Panc1 (cell line): Measurements from ENCODE around the gene MTF2. TPM values are rescaled to one million over a fixed set of nuclear protein-coding genes. Genes with fewer than 3 reads are reported as not detected.

Source experiments
- ATAC-seq: fragments of 200-7000 bp; cut with Tn5 transposase; 2 replicates; pipeline ENCODE4 v1.9.1; 2020; ENCODE audit warnings: mild to moderate bottlenecking, moderate library complexity
- BruUV-seq: library from RNA; stranded (reverse); fragments of 400-500 nt; replicated peaks from 2 replicates; lab custom pipeline; 2021; lab: Mats Ljungman, UMichigan
- CTCF ChIA-PET: fragments of 300-600 bp; sonication (Branson Sonifier 250); formaldehyde crosslinking; loops from one replicate; lab custom pipeline; 2022; ENCODE audit warnings: antibody characterized with exemption; lab: Charles Lee
- POLR2A ChIA-PET: fragments of 300-600 bp; sonication (Branson Sonifier 250); formaldehyde crosslinking; loops from one replicate; lab custom pipeline; 2022; ENCODE audit warnings: antibody characterized with exemption; lab: Charles Lee
- DNase-seq: peaks from one replicate; pipeline ENCODE4 v3.0.0-alpha.2; 2010; ENCODE audit warnings: low read depth, low spot score
- H3K27ac ChIP-seq: 2 replicates; pipeline ENCODE4 v1.5.1; 2011; ENCODE audit warnings: mild to moderate bottlenecking, low read length, inconsistent platforms
- H3K27me3 ChIP-seq: fragments of 200-500 bp; sonication (Bioruptor generic); 2 replicates; pipeline ENCODE4 v1.6.0; 2014; ENCODE audit warnings: low read length, inconsistent platforms; ENCODE audit not compliant: control insufficient read depth, insufficient read depth
- H3K36me3 ChIP-seq: fragments of 200-500 bp; sonication (Bioruptor generic); 2 replicates; pipeline ENCODE4 v1.5.1; 2014; ENCODE audit warnings: inconsistent platforms, mild to moderate bottlenecking, low read length, moderate library complexity; ENCODE audit not compliant: control insufficient read depth, insufficient read depth
- H3K4me1 ChIP-seq: 2 replicates; pipeline ENCODE4 v1.5.1; 2011; ENCODE audit warnings: inconsistent platforms, mild to moderate bottlenecking, low read length, moderate library complexity; ENCODE audit not compliant: control insufficient read depth, insufficient read depth
- H3K4me3 ChIP-seq, 2 experiments: 2 replicates each; pipeline ENCODE4 v1.5.1; 2011 to 2012; ENCODE audit warnings: low read depth in 2 of 2, low read length in 2 of 2, mild to moderate bottlenecking in 2 of 2, inconsistent platforms in 1 of 2, moderate library complexity in 1 of 2
- H3K9me3 ChIP-seq: fragments of 200-500 bp; sonication (Bioruptor generic); 2 replicates; pipeline ENCODE4 v1.5.1; 2014; ENCODE audit warnings: low read depth, mild to moderate bottlenecking, inconsistent platforms, low read length, moderate library complexity; ENCODE audit not compliant: control insufficient read depth, insufficient read depth
- CTCF ChIP-seq: fragments of 450-650 bp; IDR thresholded peaks from 2 replicates; pipeline ENCODE4 v1.5.1; 2017; ENCODE audit warnings: mild to moderate bottlenecking
- POLR2AphosphoS5 ChIP-seq: IDR thresholded peaks from 2 replicates; pipeline ENCODE4 v1.6.1; 2012; ENCODE audit warnings: mild to moderate bottlenecking, low read depth, low read length, moderate library complexity
- REST ChIP-seq, 2 experiments: IDR thresholded peaks; 2 replicates each; pipeline ENCODE4 v1.6.1; 2011 to 2012; ENCODE audit warnings: low read depth in 2 of 2, control low read depth in 1 of 2, low read length in 1 of 2, mild to moderate bottlenecking in 1 of 2, moderate library complexity in 1 of 2; ENCODE audit not compliant: insufficient read depth in 1 of 2
- SIN3A ChIP-seq: IDR thresholded peaks from 2 replicates; pipeline ENCODE4 v1.6.1; 2012; ENCODE audit warnings: low read depth, mild to moderate bottlenecking, low read length, moderate library complexity, borderline replicate concordance; ENCODE audit not compliant: insufficient read depth
- TCF7L2 ChIP-seq: IDR thresholded peaks from 2 replicates; pipeline ENCODE4 v1.6.1; 2011; ENCODE audit warnings: mild to moderate bottlenecking, low read depth, low read length, inconsistent platforms
- in situ Hi-C: cut with HindIII; loops from 2 replicates; pipeline ENCODE4 v1.10.0; 2016; ENCODE audit warnings: low sequenced_read_pairs, low pct_unique_long_range_greater_than_20kb
- intact Hi-C: fragments of 100-400 bp; cut with micrococcal nuclease; formaldehyde crosslinking; loops from one replicate; pipeline ENCODE4 v1.10.0; 2022; ENCODE audit not compliant: unreplicated experiment
- total RNA-seq: library from RNA; stranded (reverse); gene quantifications from one replicate; pipeline ENCODE4 v1.2.1, GENCODE V29; 2021; ENCODE audit not compliant: unreplicated experiment

Gene MTF2
- total RNA-seq, 1 experiment from 2014 or later: 24.8 TPM

GRCh38 chr1:93143769-93144168 lies 64.7 kb downstream of the MTF2 start:
- Histone ChIP-seq H3K36me3 (peaks cover 4% of the 10 kb centered on the region; the same call in 1 of the 2 replicates), H3K9me3 (no peaks in the 10 kb centered on the region), H3K4me3 (no peak overlapping the region), H3K27ac (no peak overlapping the region), H3K27me3 (no peaks in the 10 kb centered on the region), H3K4me1 (no peaks in the 10 kb centered on the region; the same call in 1 of the 2 replicates)
- in situ Hi-C loops (no loop called here), intact Hi-C loops (no loop called here)
- CTCF ChIA-PET: no interaction called here
- ATAC-seq (no peak), DNase-seq (no peak)
- POLR2A ChIA-PET: no interaction called here
- BruUV-seq: no TSS peak
- TF ChIP-seq TCF7L2 (no peak), POLR2AphosphoS5 (no peak), CTCF (no peak), REST (IDR thresholded peaks at IDR 0.05; ENCODE audit: insufficient read depth in 1 of 2, low read depth in 2 of 2, low read length in 1 of 2) (no peak), SIN3A (no peak)

- TF ChIP-seq POLR2AphosphoS5: no peak
- TF ChIP-seq REST (IDR thresholded peaks at IDR 0.05; ENCODE audit: insufficient read depth in 1 of 2, low read depth in 2 of 2, low read length in 1 of 2): no peak
- TF ChIP-seq TCF7L2: no peak
- TF ChIP-seq SIN3A: no peak
- TF ChIP-seq CTCF: no peak
- DNase-seq (no peak), ATAC-seq (no peak)
- no peak overlapping the region for H3K27ac ChIP-seq
- intact Hi-C loops (no loop called here), in situ Hi-C loops (no loop called here)
- CTCF ChIA-PET: no interaction called here
- no peaks in the 10 kb centered on the region for H3K9me3 ChIP-seq
- H3K36me3 ChIP-seq: peaks cover 5% of the 10 kb centered on the region
- H3K27me3 ChIP-seq: no peaks in the 10 kb centered on the region
- H3K4me1 ChIP-seq: no peaks in the 10 kb centered on the region
- no TSS peak for BruUV-seq
- no peak overlapping the region for H3K4me3 ChIP-seq
- POLR2A ChIA-PET: no interaction called here
Measured at GRCh38 chr1:93148001-93148400, 68.9 kb downstream of the MTF2 start.
